Measurements from ENCODE around the gene DCP1B. TPM values are rescaled to one million over a fixed set of nuclear protein-coding genes. Genes with fewer than 3 reads are reported as not detected.

DCP1B gene
- polyA plus RNA-seq, 1 donor from 2014 or later = 12.5 TPM

DNA sequence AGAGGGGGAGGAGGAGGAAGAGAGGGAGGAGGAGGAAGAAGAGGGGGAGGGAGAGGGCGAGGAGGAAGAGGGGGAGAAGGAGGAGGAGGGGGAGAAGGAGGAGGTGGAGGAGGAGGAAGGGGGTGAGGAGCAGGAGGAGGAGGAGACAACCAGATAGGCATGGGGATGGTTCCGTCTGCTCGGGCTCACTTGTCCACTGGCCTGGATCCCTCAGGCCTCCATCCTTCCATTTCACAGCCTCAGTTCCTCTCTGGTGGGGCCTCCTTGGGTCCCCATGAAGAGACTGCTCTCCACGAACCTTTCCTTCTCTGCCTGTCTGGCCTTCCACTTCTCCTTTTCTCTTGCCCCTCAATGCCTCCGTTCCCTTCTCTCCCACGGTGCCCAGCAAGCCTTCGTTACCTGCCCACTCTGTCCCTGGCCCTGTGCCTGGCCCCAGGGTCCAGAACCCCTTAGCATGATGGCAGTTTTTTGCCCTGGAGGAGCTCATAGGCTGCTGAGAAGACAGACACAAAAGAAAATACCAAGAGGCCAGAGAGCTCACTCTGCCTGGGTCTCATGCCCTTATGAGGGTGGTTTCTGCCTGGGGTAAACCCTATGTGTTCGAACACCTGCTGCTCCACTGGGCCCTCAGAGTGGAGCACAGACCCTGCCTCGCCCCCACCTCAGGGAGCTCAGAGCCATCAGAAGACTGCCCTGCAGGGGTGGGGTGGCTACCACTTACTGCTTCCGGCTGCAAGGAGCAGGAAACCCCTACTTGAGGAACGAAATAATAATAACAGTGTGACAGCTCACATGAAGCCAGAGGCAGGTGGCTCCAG is 74.1 kb downstream of the DCP1B start:
- no peaks in the 10 kb centered on the region for H3K79me2 ChIP-seq (replicated peaks; ENCODE audit: insufficient read depth, low read length)
- H3K4me3 ChIP-seq (ENCODE audit: low read length) = no peak overlapping the region
- H3K36me3 ChIP-seq (ENCODE audit: insufficient read depth, low read length) = no peaks in the 10 kb centered on the region
- TF ChIP-seq, protein P1, sequence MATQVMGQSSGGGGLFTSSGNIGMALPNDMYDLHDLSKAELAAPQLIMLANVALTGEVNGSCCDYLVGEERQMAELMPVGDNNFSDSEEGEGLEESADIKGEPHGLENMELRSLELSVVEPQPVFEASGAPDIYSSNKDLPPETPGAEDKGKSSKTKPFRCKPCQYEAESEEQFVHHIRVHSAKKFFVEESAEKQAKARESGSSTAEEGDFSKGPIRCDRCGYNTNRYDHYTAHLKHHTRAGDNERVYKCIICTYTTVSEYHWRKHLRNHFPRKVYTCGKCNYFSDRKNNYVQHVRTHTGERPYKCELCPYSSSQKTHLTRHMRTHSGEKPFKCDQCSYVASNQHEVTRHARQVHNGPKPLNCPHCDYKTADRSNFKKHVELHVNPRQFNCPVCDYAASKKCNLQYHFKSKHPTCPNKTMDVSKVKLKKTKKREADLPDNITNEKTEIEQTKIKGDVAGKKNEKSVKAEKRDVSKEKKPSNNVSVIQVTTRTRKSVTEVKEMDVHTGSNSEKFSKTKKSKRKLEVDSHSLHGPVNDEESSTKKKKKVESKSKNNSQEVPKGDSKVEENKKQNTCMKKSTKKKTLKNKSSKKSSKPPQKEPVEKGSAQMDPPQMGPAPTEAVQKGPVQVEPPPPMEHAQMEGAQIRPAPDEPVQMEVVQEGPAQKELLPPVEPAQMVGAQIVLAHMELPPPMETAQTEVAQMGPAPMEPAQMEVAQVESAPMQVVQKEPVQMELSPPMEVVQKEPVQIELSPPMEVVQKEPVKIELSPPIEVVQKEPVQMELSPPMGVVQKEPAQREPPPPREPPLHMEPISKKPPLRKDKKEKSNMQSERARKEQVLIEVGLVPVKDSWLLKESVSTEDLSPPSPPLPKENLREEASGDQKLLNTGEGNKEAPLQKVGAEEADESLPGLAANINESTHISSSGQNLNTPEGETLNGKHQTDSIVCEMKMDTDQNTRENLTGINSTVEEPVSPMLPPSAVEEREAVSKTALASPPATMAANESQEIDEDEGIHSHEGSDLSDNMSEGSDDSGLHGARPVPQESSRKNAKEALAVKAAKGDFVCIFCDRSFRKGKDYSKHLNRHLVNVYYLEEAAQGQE (IDR thresholded peaks at IDR 0.05; ENCODE audit: borderline replicate concordance) = no peak
- TF ChIP-seq EZH2 (IDR thresholded peaks at IDR 0.05; ENCODE audit: borderline replicate concordance, insufficient read depth, low read length, poor library complexity, severe bottlenecking) (no peak), EP300 (conservative IDR thresholded peaks at IDR 0.05; ENCODE audit: poor library complexity, severe bottlenecking) (no peak), RAD21 (conservative IDR thresholded peaks at IDR 0.05) (no peak), CTCF (IDR thresholded peaks at IDR 0.05; ENCODE audit: poor library complexity, severe bottlenecking) (no peak), SMC3 (conservative IDR thresholded peaks at IDR 0.05; ENCODE audit: poor library complexity) (no peak), TAF1 (IDR thresholded peaks at IDR 0.05; ENCODE audit: low read depth) (no peak), POLR2AphosphoS5 (IDR thresholded peaks at IDR 0.05) (no peak), MXI1 (conservative IDR thresholded peaks at IDR 0.05; ENCODE audit: poor library complexity, severe bottlenecking) (no peak)
- H4K20me1 ChIP-seq (ENCODE audit: insufficient read depth) = no peaks in the 10 kb centered on the region
- no peak overlapping the region for H3K27ac ChIP-seq (ENCODE audit: low read length)
- H3K27me3 ChIP-seq (ENCODE audit: insufficient read depth, low read depth, low read length) = no peaks in the 10 kb centered on the region
- H3K4me2 ChIP-seq (ENCODE audit: low read length) = no peak overlapping the region
- no peaks in the 10 kb centered on the region for H3F3A ChIP-seq (ENCODE audit: insufficient read depth, low read length, poor library complexity, severe bottlenecking)
- no peaks in the 10 kb centered on the region for H3K9me3 ChIP-seq (ENCODE audit: low read length)
- no peak overlapping the region for H2AFZ ChIP-seq (ENCODE audit: low read depth, low read length)
- H3K9me2 ChIP-seq (ENCODE audit: insufficient read depth, low read length) = no peaks in the 10 kb centered on the region
- no peak overlapping the region for H3K9ac ChIP-seq (ENCODE audit: low read length)

GRCh38 chr12:1929241-1929984 is 74.8 kb downstream of the DCP1B start:
- no peak overlapping the region for H3K4me3 ChIP-seq (ENCODE audit: low read length)
- no peaks in the 10 kb centered on the region for H3K27me3 ChIP-seq (ENCODE audit: insufficient read depth, low read depth, low read length)
- H3K27ac ChIP-seq (ENCODE audit: low read length) = no peak overlapping the region
- no peaks in the 10 kb centered on the region for H3K79me2 ChIP-seq (replicated peaks; ENCODE audit: insufficient read depth, low read length)
- H2AFZ ChIP-seq (ENCODE audit: low read depth, low read length) = no peak overlapping the region
- H3K9ac ChIP-seq (ENCODE audit: low read length) = no peak overlapping the region
- H3K36me3 ChIP-seq (ENCODE audit: insufficient read depth, low read length) = no peaks in the 10 kb centered on the region
- H4K20me1 ChIP-seq (ENCODE audit: insufficient read depth) = no peaks in the 10 kb centered on the region
- H3K4me2 ChIP-seq (ENCODE audit: low read length) = no peak overlapping the region
- TF ChIP-seq MXI1 (conservative IDR thresholded peaks at IDR 0.05; ENCODE audit: poor library complexity, severe bottlenecking) = no peak
- TF ChIP-seq EZH2 (IDR thresholded peaks at IDR 0.05; ENCODE audit: borderline replicate concordance, insufficient read depth, low read length, poor library complexity, severe bottlenecking) = no peak
- no peak for TF ChIP-seq EP300 (conservative IDR thresholded peaks at IDR 0.05; ENCODE audit: poor library complexity, severe bottlenecking)
- TF ChIP-seq TAF1 (IDR thresholded peaks at IDR 0.05; ENCODE audit: low read depth) = no peak
- TF ChIP-seq CTCF (IDR thresholded peaks at IDR 0.05; ENCODE audit: poor library complexity, severe bottlenecking) = no peak
- TF ChIP-seq RAD21 (conservative IDR thresholded peaks at IDR 0.05) = no peak
- TF ChIP-seq SMC3 (conservative IDR thresholded peaks at IDR 0.05; ENCODE audit: poor library complexity) = no peak
- TF ChIP-seq, protein P1 (IDR thresholded peaks at IDR 0.05; ENCODE audit: borderline replicate concordance) = no peak
- TF ChIP-seq POLR2AphosphoS5 (IDR thresholded peaks at IDR 0.05) = no peak
- no peaks in the 10 kb centered on the region for H3F3A ChIP-seq (ENCODE audit: insufficient read depth, low read length, poor library complexity, severe bottlenecking)
- H3K9me2 ChIP-seq (ENCODE audit: insufficient read depth, low read length) = no peaks in the 10 kb centered on the region
- H3K9me3 ChIP-seq (ENCODE audit: low read length) = no peaks in the 10 kb centered on the region

Data from neural cell (in vitro differentiated cells).